IPS-20b (cell line): ENCODE measurements around the gene ARPC2.
A peak's percentile ranks its signal among the peaks of the same experiment; 100 is the strongest.
"Not testable (repeated sequence)": the region's sequence is repeated elsewhere in the genome, so short reads cannot be mapped to it uniquely, and the experiment has no call there.

Experiments
- H3K27ac ChIP-seq: one replicate; pipeline ENCODE4 v1.5.1; 2013; ENCODE audit warnings: low read length
- H3K27me3 ChIP-seq: 2 replicates; pipeline ENCODE4 v1.6.1; 2013; ENCODE audit warnings: mild to moderate bottlenecking, low read length, inconsistent platforms; ENCODE audit not compliant: insufficient read depth
- H3K36me3 ChIP-seq: 2 replicates; pipeline ENCODE4 v1.6.1; 2013; ENCODE audit warnings: low read depth, mild to moderate bottlenecking, inconsistent platforms, low read length, moderate library complexity; ENCODE audit not compliant: insufficient read depth
- H3K4me1 ChIP-seq: 2 replicates; pipeline ENCODE4 v1.6.1; 2013; ENCODE audit warnings: mild to moderate bottlenecking, control low read depth, inconsistent platforms, low read length, moderate library complexity; ENCODE audit not compliant: insufficient read depth
- H3K4me3 ChIP-seq: 2 replicates; pipeline ENCODE4 v1.5.1; 2013; ENCODE audit warnings: mild to moderate bottlenecking, low read length, inconsistent platforms
- H3K9ac ChIP-seq: 2 replicates; pipeline ENCODE4 v1.6.1; 2013; ENCODE audit warnings: low read depth, mild to moderate bottlenecking, inconsistent platforms, low read length, moderate library complexity
- H3K9me3 ChIP-seq: 2 replicates; pipeline ENCODE4 v1.6.1; 2013; ENCODE audit warnings: mild to moderate bottlenecking, low read depth, low read length, inconsistent platforms; ENCODE audit not compliant: insufficient read depth

ARPC2 gene

GRCh38 chr2:218216674-218217359 is at the start of gene ARPC2:
ARPC2 (plus strand) TSS chr2:218217189; CDS start chr2:218217471, 282 bp downstream.
- no peaks in the 10 kb centered on the region for H3K27me3 ChIP-seq
- peak within 1 kb of the TSS; percentile 93 for H3K9ac ChIP-seq
- no peaks in the 10 kb centered on the region for H3K9me3 ChIP-seq
- peaks cover 13% of the 10 kb centered on the region for H3K36me3 ChIP-seq
- H3K4me1 ChIP-seq: peaks cover 15% of the 10 kb centered on the region
- H3K27ac ChIP-seq: peak within 1 kb of the TSS; percentile 66
- H3K4me3 ChIP-seq: peak within 1 kb of the TSS; percentile 99

GRCh38 chr2:218168016-218168415 is 49.0 kb upstream of the ARPC2 start:
- H3K9ac ChIP-seq: no peak overlapping the region
- no peaks in the 10 kb centered on the region for H3K4me1 ChIP-seq
- no peak overlapping the region for H3K27ac ChIP-seq
- H3K27me3 ChIP-seq: no peaks in the 10 kb centered on the region
- H3K9me3 ChIP-seq: no peaks in the 10 kb centered on the region
- H3K36me3 ChIP-seq: no peaks in the 10 kb centered on the region
- no peak overlapping the region for H3K4me3 ChIP-seq

GRCh38 chr2:218168635-218169462 is 48.1 kb upstream of the ARPC2 start:
- Histone ChIP-seq H3K27me3 (no peaks in the 10 kb centered on the region), H3K9me3 (no peaks in the 10 kb centered on the region), H3K4me3 (no peak overlapping the region), H3K9ac (no peak overlapping the region), H3K27ac (no peak overlapping the region), H3K36me3 (no peaks in the 10 kb centered on the region), H3K4me1 (no peaks in the 10 kb centered on the region)

DNA sequence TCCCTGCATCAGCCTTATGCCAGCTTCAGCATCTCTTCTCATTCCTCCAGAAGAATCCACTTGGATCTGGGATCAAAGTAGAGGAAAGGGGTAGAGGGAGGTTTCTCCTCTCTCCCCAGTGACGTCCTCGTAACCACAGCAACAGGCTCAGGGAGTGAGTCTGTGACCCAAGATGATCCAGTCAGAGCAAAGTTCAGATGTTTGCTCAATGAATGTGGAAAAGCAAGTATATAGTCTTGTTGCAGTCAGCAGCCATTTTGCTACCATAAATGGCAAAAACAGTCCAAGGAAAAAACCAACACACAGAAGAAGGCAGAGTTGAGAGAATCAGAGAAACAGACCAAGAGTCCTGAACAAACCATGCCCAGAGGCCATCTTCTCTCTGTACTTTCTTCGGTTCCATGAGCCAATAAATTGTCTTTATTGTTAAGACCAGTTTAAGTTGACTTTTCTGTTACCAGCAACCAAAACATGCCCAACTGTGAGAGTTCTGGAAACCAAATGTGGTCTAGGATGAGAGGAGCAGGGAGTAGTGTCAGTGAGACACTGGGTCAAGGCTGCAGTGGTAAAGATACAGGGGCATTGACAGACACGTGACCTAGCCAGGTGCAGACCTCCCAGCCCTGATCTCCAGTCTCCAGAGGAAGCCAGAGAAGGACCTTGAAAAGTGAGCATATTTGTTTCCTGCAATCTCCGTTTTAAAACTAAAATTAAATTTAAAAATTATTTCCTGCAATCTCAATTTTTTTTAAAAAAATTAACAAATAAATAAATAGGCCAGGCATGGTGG is 47.0 kb upstream of the ARPC2 start:
- no peak overlapping the region for H3K4me3 ChIP-seq
- no peak overlapping the region for H3K9ac ChIP-seq
- H3K27ac ChIP-seq: no peak overlapping the region
- no peaks in the 10 kb centered on the region for H3K27me3 ChIP-seq
- H3K4me1 ChIP-seq: no peaks in the 10 kb centered on the region
- H3K36me3 ChIP-seq: no peaks in the 10 kb centered on the region
- H3K9me3 ChIP-seq: no peaks in the 10 kb centered on the region

GRCh38 chr2:218171744-218172143 is 45.2 kb upstream of the ARPC2 start:
- H3K9me3 ChIP-seq, H3K9ac ChIP-seq, H3K27ac ChIP-seq, H3K4me3 ChIP-seq, H3K36me3 ChIP-seq, H3K4me1 ChIP-seq, H3K27me3 ChIP-seq: not testable (repeated sequence)

GRCh38 chr2:218172845-218173244 is 44.1 kb upstream of the ARPC2 start:
- no peaks in the 10 kb centered on the region for H3K27me3 ChIP-seq
- no peak overlapping the region for H3K9ac ChIP-seq
- no peaks in the 10 kb centered on the region for H3K9me3 ChIP-seq
- no peak overlapping the region for H3K27ac ChIP-seq
- no peaks in the 10 kb centered on the region for H3K4me1 ChIP-seq
- H3K4me3 ChIP-seq: no peak overlapping the region
- no peaks in the 10 kb centered on the region for H3K36me3 ChIP-seq

- H3K4me3 ChIP-seq: no peak overlapping the region
- H3K9ac ChIP-seq: no peak overlapping the region
- H3K36me3 ChIP-seq: no peaks in the 10 kb centered on the region
- H3K27ac ChIP-seq: no peak overlapping the region
- no peaks in the 10 kb centered on the region for H3K9me3 ChIP-seq
- no peaks in the 10 kb centered on the region for H3K27me3 ChIP-seq
- no peaks in the 10 kb centered on the region for H3K4me1 ChIP-seq
Observed at GRCh38 chr2:218179782-218180181, 37.2 kb upstream of the ARPC2 start.

DNA sequence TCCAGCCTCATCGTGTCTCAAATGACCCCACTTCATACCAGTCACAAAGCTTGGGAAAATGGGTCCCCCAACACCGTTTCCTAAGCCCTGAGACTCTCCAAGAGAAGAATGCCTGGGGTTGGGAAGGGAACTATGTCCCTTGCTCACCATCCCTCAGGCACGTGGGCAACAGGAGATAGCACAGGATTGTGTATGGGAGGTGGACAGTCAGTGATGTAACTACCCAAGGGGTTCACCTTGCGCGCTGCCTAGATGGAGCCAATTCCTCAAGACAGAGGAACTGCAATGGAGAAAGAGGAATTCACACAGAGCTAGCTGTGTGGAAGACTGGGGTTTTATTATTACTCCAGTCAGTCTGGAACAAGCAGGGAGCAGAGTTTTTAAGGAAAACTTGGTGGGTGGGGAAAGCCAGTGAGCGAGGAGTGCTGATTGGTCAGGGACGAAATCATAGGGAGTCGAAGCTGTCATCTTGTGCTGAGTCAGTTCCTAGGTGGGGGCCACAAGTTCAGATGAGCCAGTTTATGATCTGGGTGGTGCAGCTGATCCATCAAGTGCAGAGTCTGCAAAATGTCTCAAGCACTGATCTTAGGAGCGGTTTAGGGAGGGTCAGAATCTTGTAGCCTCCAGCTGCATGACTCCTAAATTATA is 36.4 kb upstream of the ARPC2 start:
- Histone ChIP-seq H3K4me3 (no peak overlapping the region), H3K36me3 (no peaks in the 10 kb centered on the region), H3K9me3 (no peaks in the 10 kb centered on the region), H3K27ac (no peak overlapping the region), H3K4me1 (no peaks in the 10 kb centered on the region), H3K9ac (no peak overlapping the region), H3K27me3 (no peaks in the 10 kb centered on the region)

DNA sequence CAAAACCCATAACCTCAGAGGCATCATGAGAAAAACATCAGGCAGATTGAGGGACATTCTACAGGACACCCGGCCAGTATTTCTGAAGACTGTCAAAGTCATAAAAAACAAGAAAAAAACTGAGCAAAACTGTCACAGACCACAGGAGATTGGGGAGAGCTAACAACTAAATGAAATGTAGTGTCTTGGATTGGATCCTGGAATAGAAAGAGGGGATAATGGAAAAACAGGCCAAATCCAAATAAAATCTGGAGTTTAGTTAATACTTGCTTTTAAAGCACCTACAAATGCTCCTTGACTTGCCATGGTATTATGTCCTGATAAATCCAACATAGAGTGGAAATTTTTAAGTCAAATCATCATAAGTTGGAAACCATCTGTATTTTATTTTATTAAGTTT is 32.7 kb upstream of the ARPC2 start:
- Histone ChIP-seq H3K4me3 (no peak overlapping the region), H3K9me3 (no peaks in the 10 kb centered on the region), H3K27me3 (no peaks in the 10 kb centered on the region), H3K4me1 (no peaks in the 10 kb centered on the region), H3K27ac (no peak overlapping the region), H3K9ac (no peak overlapping the region), H3K36me3 (no peaks in the 10 kb centered on the region)

- Histone ChIP-seq H3K9ac (no peak overlapping the region), H3K27me3 (no peaks in the 10 kb centered on the region), H3K27ac (no peak overlapping the region), H3K4me3 (no peak overlapping the region), H3K4me1 (no peaks in the 10 kb centered on the region), H3K9me3 (no peaks in the 10 kb centered on the region), H3K36me3 (no peaks in the 10 kb centered on the region)
Observed at GRCh38 chr2:218186355-218186766, 30.6 kb upstream of the ARPC2 start.

DNA sequence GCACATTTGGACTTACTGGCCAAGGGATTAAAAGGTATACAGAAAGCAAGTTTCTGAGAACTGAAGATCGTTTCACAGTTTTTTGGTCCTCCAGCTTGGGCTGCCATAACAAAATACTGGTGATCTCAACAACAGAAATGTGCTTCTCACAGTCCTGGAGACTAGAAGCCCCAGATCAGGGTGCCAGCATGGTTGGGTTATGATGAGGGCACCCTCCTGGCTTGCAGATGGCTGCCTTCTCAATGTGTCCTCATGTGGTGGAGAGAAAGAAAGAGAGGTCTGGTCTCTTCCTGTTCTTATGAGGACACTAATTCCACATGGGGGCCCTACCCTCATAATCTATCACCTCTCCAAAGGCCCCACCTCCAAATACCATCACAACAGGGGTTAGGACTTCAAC is 30.1 kb upstream of the ARPC2 start:
- no peak overlapping the region for H3K9ac ChIP-seq
- H3K27me3 ChIP-seq: no peaks in the 10 kb centered on the region
- no peaks in the 10 kb centered on the region for H3K36me3 ChIP-seq
- no peak overlapping the region for H3K27ac ChIP-seq
- no peaks in the 10 kb centered on the region for H3K4me1 ChIP-seq
- no peaks in the 10 kb centered on the region for H3K9me3 ChIP-seq
- H3K4me3 ChIP-seq: no peak overlapping the region
